GM04504 (cell line): ENCODE measurements around the gene CLIC5.
"Not testable (repeated sequence)": the region's sequence is repeated elsewhere in the genome, so short reads cannot be mapped to it uniquely, and the experiment has no call there.

Experiments
- DNase-seq: peaks from one replicate; pipeline ENCODE4 v3.0.0-alpha.2; 2012; ENCODE audit warnings: low read depth

The CLIC5 gene

GRCh38 chr6:45926423-45926822 is 89.2 kb downstream of the CLIC5 start:
- not testable (repeated sequence) for DNase-seq

- no peak for DNase-seq
Measured at GRCh38 chr6:45924763-45925342, 90.8 kb downstream of the CLIC5 start.

GRCh38 chr6:45923831-45924391 is 91.7 kb downstream of the CLIC5 start:
- peak; percentile 32 for DNase-seq

- peak; percentile 56 for DNase-seq
Measured at GRCh38 chr6:45922728-45923351, 92.8 kb downstream of the CLIC5 start.

- DNase-seq: no peak
Measured at GRCh38 chr6:45921691-45922281, 93.9 kb downstream of the CLIC5 start.

GRCh38 chr6:45920819-45921511 is 94.7 kb downstream of the CLIC5 start:
- DNase-seq: no peak

GRCh38 chr6:45917439-45917838 is 98.2 kb downstream of the CLIC5 start:
- DNase-seq: no peak

- no peak for DNase-seq
Measured at GRCh38 chr6:45916692-45917091, 99.0 kb downstream of the CLIC5 start.

- DNase-seq: no peak
Measured at GRCh38 chr6:45915780-45916468, 99.7 kb downstream of the CLIC5 start.

GRCh38 chr6:45911691-45912090 is 104.0 kb downstream of the CLIC5 start:
- no peak for DNase-seq

GRCh38 chr6:45903959-45904358 is 111.7 kb downstream of the CLIC5 start:
- no peak for DNase-seq

GRCh38 chr6:45902984-45903383 is 112.7 kb downstream of the CLIC5 start:
- DNase-seq: no peak

GRCh38 chr6:45901767-45902650 is 113.7 kb downstream of the CLIC5 start:
- DNase-seq: no peak

GRCh38 chr6:45900808-45901752 is 114.6 kb downstream of the CLIC5 start:
- DNase-seq: peak; percentile 29

- no peak for DNase-seq
Measured at GRCh38 chr6:45899683-45899946, 116.0 kb downstream of the CLIC5 start.

- DNase-seq: no peak
Measured at GRCh38 chr6:45898941-45899682, 116.5 kb downstream of the CLIC5 start.

- DNase-seq: peak; percentile 60
Measured at GRCh38 chr6:45896783-45897441, 118.7 kb downstream of the CLIC5 start.

- no peak for DNase-seq
Measured at GRCh38 chr6:45895569-45895968, 120.1 kb downstream of the CLIC5 start.

- DNase-seq: no peak
Measured at GRCh38 chr6:45892696-45893245, 122.9 kb downstream of the CLIC5 start.
